Upper lobe of right lung (tissue), 1 donor: ENCODE results near the gene GALNT4. TPM values are rescaled to one million over a fixed set of nuclear protein-coding genes. Genes with fewer than 3 reads are reported as not detected.

Experiments
- ATAC-seq: fragments of 200-7000 bp; cut with Tn5 transposase; one replicate; pipeline ENCODE4 v1.9.1; 2020; ENCODE audit warnings: mild to moderate bottlenecking, moderate library complexity
- DNase-seq: peaks from one replicate; pipeline ENCODE4 v3.0.0-alpha.2; 2020
- H3K27ac ChIP-seq: fragments of 200-600 bp; one replicate; pipeline ENCODE4 v1.8.0; 2022
- H3K27me3 ChIP-seq: fragments of 200-600 bp; one replicate; pipeline ENCODE4 v1.8.0; 2022; ENCODE audit warnings: mild to moderate bottlenecking
- H3K36me3 ChIP-seq: fragments of 200-600 bp; one replicate; pipeline ENCODE4 v1.8.0; 2022
- H3K4me1 ChIP-seq: fragments of 200-600 bp; one replicate; pipeline ENCODE4 v1.8.0; 2022
- H3K4me3 ChIP-seq: fragments of 200-600 bp; one replicate; pipeline ENCODE4 v1.8.0; 2022; ENCODE audit warnings: mild to moderate bottlenecking
- H3K9me3 ChIP-seq: fragments of 200-600 bp; one replicate; pipeline ENCODE4 v1.8.0; 2022
- CTCF ChIP-seq: fragments of 200-600 bp; IDR thresholded peaks from one replicate; pipeline ENCODE4 v1.8.0; 2022; ENCODE audit warnings: antibody characterized with exemption
- intact Hi-C: fragments of 100-400 bp; cut with DNase I; formaldehyde crosslinking; loops from one replicate; pipeline ENCODE4 v1.11.0; 2022
- total RNA-seq: library from RNA; stranded (reverse); fragmentation: NEBNext Ultra II Directional; extraction: Animal tissue kit (Norgen Biotek cat#: 25700); gene quantifications from one replicate; pipeline ENCODE4 v1.2.1, GENCODE V29; 2021
- donor health status: DM: no; HTN: yes; CAD: no; lungs with severe emphysema.

GALNT4 gene
- total RNA-seq, 1 donor from 2014 or later = 7.8 TPM

GRCh38 chr12:89513544-89513943, 11.1 kb downstream of the GALNT4 start:
- ATAC-seq = no peak
- H3K27me3 ChIP-seq = no peaks in the 10 kb centered on the region
- no peak for TF ChIP-seq CTCF
- DNase-seq = no peak
- no peak overlapping the region for H3K27ac ChIP-seq
- no peaks in the 10 kb centered on the region for H3K36me3 ChIP-seq
- no peaks in the 10 kb centered on the region for H3K4me1 ChIP-seq
- no peak overlapping the region for H3K4me3 ChIP-seq
- intact Hi-C loops = no loop called here
- H3K9me3 ChIP-seq = no peaks in the 10 kb centered on the region

DNA sequence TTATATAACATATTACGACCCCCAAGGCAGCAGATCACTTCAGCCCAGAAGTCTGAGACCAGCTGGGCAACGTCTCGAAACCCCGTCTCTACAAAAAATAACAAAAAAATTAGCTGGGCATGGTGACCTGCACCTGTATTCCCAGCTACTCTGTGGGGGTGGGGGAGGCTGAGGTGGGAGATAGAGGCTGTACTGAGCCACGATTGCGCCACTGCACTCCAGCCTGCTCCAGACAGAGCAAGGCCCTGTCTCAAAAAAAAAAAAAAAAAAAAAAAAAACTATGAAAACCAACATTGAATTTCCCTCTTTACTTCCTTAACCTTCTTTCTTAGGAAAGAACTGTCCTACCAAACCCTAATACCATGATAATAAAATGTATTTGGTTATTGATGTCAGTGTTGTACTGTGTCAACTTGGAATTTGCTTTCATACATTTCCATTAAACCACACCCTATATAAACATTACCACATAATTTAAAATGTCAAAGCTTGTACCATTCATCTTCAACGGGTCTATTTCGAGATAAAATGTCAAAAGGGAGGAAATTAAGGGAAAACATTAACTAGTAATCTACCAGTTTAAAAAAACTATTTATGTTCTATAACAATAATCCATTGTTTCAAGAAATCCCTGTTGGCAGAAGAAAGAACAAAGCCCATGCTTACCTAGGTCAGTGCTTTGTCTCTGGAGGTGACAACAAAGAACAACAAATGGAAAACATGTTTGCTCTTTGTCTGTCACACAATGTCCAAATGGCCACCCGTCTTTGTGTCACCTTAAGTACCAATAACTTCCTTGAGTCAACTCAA, 17.4 kb downstream of the GALNT4 start:
- Histone ChIP-seq H3K9me3 (no peaks in the 10 kb centered on the region), H3K27me3 (no peaks in the 10 kb centered on the region), H3K36me3 (no peaks in the 10 kb centered on the region), H3K27ac (no peak overlapping the region), H3K4me3 (no peak overlapping the region), H3K4me1 (no peaks in the 10 kb centered on the region)
- intact Hi-C loops = no loop called here
- DNase-seq = no peak
- no peak for TF ChIP-seq CTCF
- no peak for ATAC-seq

DNA sequence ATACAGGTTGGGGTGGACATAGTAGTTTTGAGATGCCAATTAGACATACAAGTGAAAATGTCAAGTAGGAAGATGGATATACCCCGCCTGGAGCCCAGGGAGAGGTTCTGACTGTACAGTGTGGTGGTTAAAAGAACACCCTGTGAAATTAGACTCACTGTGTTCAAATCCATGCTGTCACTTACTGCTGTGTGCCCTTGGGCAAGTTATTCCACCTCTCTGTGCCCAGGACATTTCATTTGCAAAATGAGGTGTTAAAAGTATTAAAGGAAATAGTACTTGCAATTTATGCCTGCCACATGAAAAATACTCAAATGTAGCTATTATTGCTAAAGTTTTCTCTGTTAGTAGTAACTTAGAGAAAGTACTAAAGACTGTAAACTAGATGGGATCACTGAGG, 18.5 kb downstream of the GALNT4 start:
- ATAC-seq (no peak), DNase-seq (no peak)
- TF ChIP-seq CTCF = no peak
- no peaks in the 10 kb centered on the region for H3K27me3 ChIP-seq
- H3K36me3 ChIP-seq = no peaks in the 10 kb centered on the region
- intact Hi-C loops = no loop called here
- H3K9me3 ChIP-seq = no peaks in the 10 kb centered on the region
- no peak overlapping the region for H3K4me3 ChIP-seq
- no peaks in the 10 kb centered on the region for H3K4me1 ChIP-seq
- no peak overlapping the region for H3K27ac ChIP-seq

- ATAC-seq = no peak
- H3K4me3 ChIP-seq = no peak overlapping the region
- no peak overlapping the region for H3K27ac ChIP-seq
- H3K9me3 ChIP-seq = no peaks in the 10 kb centered on the region
- H3K4me1 ChIP-seq = no peaks in the 10 kb centered on the region
- intact Hi-C loops = no loop called here
- no peak for TF ChIP-seq CTCF
- no peak for DNase-seq
- no peaks in the 10 kb centered on the region for H3K27me3 ChIP-seq
- H3K36me3 ChIP-seq = no peaks in the 10 kb centered on the region
These were observed 19.8 kb downstream of the GALNT4 start for GRCh38 chr12:89504560-89505346.

GRCh38 chr12:89501793-89502192, 22.8 kb downstream of the GALNT4 start:
- intact Hi-C loops = no loop called here
- no peak for ATAC-seq
- Histone ChIP-seq H3K27me3 (no peaks in the 10 kb centered on the region), H3K36me3 (no peaks in the 10 kb centered on the region), H3K9me3 (no peaks in the 10 kb centered on the region), H3K4me1 (no peaks in the 10 kb centered on the region), H3K27ac (no peak overlapping the region), H3K4me3 (no peak overlapping the region)
- no peak for TF ChIP-seq CTCF
- DNase-seq = no peak
